Activated B cell treated with CpG ODN at 0.5 μM for 24 hours (primary cell): ENCODE results near the gene CCDC141. TPM values are rescaled to one million over a fixed set of nuclear protein-coding genes. Genes with fewer than 3 reads are reported as not detected.
"Not testable (repeated sequence)": the region's sequence is repeated elsewhere in the genome, so short reads cannot be mapped to it uniquely, and the experiment has no call there.

Experiments
- ATAC-seq: fragments of 200-7000 bp; cut with Tn5 transposase; one replicate; pipeline ENCODE4 v1.10.0; 2021; ENCODE audit warnings: low read depth, mild to moderate bottlenecking, moderate library complexity
- CTCF ChIA-PET: fragments of 350-600 bp; sonication (Branson Sonifier 250); formaldehyde crosslinking; loops from one replicate; lab custom pipeline; 2021; ENCODE audit warnings: antibody characterized with exemption; lab: Charles Lee
- POLR2A ChIA-PET: fragments of 350-600 bp; sonication (Branson Sonifier 250); formaldehyde crosslinking; loops from one replicate; lab custom pipeline; 2021; ENCODE audit warnings: antibody characterized with exemption; lab: Charles Lee
- DNase-seq: peaks from one replicate; pipeline ENCODE4 v3.0.0; 2022
- H3K27ac Mint-ChIP-seq: one replicate; pipeline ENCODE4 v1.8.0; 2020; ENCODE audit warnings: mixed read lengths
- H3K27me3 Mint-ChIP-seq: one replicate; pipeline ENCODE4 v1.8.0; 2021; ENCODE audit warnings: mixed read lengths
- H3K36me3 Mint-ChIP-seq: one replicate; pipeline ENCODE4 v1.8.0; 2021; ENCODE audit warnings: low read depth, mixed read lengths
- H3K4me1 Mint-ChIP-seq: one replicate; pipeline ENCODE4 v1.8.0; 2021; ENCODE audit warnings: mixed read lengths
- H3K4me3 Mint-ChIP-seq: one replicate; pipeline ENCODE4 v1.8.0; 2020; ENCODE audit warnings: mild to moderate bottlenecking, mixed read lengths
- H3K9me3 Mint-ChIP-seq: one replicate; pipeline ENCODE4 v1.8.0; 2020; ENCODE audit warnings: mixed read lengths
- intact Hi-C: fragments of 100-400 bp; cut with micrococcal nuclease; formaldehyde crosslinking; loops from one replicate; pipeline ENCODE4 v1.15.1; 2024
- total RNA-seq: library from RNA; stranded (reverse); gene quantifications from 2 replicates; pipeline ENCODE4 v1.2.3, GENCODE V29; 2022
- TF ChIP-seq, protein P1 (sequence below): fragments of 200-600 bp; IDR thresholded peaks from one replicate; pipeline ENCODE4 v1.8.0; 2022; ENCODE audit warnings: antibody characterized with exemption, mild to moderate bottlenecking

Gene CCDC141
- total RNA-seq, 1 donor from 2014 or later, result 38.8 TPM

DNA sequence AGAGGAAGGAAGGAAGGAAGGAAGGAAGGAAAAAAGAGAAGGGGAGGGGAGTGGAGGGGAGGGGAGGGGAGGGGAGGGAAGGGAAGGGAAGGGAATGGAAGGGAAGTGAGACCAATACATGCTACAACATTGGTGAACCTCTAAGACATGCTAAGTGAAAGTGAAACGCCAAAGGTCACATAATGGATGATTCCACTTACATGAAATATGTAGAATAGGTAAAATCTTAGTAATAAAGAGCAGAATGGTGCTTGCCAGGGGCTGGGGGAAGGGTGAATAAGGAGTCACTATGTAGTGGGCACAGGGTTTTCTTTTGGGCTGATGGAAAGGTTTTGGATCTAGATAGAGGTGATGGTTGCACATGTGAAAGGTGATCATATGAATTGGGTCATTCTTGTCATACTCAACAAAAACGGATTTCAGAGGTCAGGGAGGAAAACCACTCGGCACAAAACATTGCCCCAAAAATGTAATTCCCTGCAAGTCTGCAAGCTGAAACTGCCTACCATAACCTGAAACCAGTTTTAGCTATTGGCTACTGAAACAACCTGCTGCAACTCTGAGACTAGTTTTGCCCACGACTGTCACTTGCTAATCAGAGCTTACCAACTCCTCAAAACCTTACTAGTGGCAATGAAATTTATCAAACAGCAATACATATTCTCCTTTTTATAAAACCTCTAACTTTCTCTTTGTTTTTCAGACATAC is 59.2 kb downstream of the CCDC141 start:
- peak overlapping the region; percentile 81 for H3K27ac Mint-ChIP-seq
- no peak for DNase-seq
- peaks cover 2% of the 10 kb centered on the region for H3K9me3 Mint-ChIP-seq
- TF ChIP-seq, protein P1, sequence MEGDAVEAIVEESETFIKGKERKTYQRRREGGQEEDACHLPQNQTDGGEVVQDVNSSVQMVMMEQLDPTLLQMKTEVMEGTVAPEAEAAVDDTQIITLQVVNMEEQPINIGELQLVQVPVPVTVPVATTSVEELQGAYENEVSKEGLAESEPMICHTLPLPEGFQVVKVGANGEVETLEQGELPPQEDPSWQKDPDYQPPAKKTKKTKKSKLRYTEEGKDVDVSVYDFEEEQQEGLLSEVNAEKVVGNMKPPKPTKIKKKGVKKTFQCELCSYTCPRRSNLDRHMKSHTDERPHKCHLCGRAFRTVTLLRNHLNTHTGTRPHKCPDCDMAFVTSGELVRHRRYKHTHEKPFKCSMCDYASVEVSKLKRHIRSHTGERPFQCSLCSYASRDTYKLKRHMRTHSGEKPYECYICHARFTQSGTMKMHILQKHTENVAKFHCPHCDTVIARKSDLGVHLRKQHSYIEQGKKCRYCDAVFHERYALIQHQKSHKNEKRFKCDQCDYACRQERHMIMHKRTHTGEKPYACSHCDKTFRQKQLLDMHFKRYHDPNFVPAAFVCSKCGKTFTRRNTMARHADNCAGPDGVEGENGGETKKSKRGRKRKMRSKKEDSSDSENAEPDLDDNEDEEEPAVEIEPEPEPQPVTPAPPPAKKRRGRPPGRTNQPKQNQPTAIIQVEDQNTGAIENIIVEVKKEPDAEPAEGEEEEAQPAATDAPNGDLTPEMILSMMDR, result no peak
- ATAC-seq, result peak; percentile 54
- ChIA-PET POLR2A (no interaction called here), CTCF (interaction anchor here (2.0 kb wide), 1 partner anchor 30 kb away, joined by 8 read pairs; no protein-coding TSS in a partner anchor)
- no peaks in the 10 kb centered on the region for H3K27me3 Mint-ChIP-seq
- peaks cover 12% of the 10 kb centered on the region for H3K4me1 Mint-ChIP-seq
- intact Hi-C loops, result loop anchor here (2.0 kb wide), 1 partner anchor 14 kb away; no protein-coding TSS in a partner anchor
- peaks cover 2% of the 10 kb centered on the region for H3K36me3 Mint-ChIP-seq
- H3K4me3 Mint-ChIP-seq, result peak overlapping the region; percentile 76

DNA sequence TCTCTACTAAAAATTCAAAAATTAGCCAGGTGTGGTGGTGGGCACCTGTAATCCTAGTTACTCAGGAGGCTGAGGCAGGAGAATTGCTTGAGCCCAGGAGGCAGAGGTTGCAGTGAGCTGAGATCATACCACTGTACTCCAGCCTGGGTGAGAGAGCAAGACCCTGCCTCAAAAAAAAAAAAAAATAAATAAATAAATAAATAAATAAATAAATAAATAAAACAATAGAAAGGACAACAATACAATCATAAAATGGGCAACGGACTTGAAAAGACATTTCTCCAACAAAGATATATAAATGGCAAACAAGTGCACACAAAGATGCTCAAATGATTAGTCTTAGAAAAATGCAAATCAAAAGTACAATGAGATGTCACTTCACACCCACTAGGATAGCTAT is 60.5 kb downstream of the CCDC141 start:
- H3K4me1 Mint-ChIP-seq, result peaks cover 12% of the 10 kb centered on the region
- H3K36me3 Mint-ChIP-seq, H3K27me3 Mint-ChIP-seq, DNase-seq, H3K9me3 Mint-ChIP-seq, H3K4me3 Mint-ChIP-seq, H3K27ac Mint-ChIP-seq, ATAC-seq, intact Hi-C loops: not testable (repeated sequence)
- CTCF ChIA-PET, result interaction anchor here (2.0 kb wide), 1 partner anchor 31 kb away, joined by 8 read pairs; no protein-coding TSS in a partner anchor
- POLR2A ChIA-PET, result interaction anchor here (0.6 kb wide), 1 partner anchor 12 kb away, joined by 3 read pairs; no protein-coding TSS in a partner anchor

DNA sequence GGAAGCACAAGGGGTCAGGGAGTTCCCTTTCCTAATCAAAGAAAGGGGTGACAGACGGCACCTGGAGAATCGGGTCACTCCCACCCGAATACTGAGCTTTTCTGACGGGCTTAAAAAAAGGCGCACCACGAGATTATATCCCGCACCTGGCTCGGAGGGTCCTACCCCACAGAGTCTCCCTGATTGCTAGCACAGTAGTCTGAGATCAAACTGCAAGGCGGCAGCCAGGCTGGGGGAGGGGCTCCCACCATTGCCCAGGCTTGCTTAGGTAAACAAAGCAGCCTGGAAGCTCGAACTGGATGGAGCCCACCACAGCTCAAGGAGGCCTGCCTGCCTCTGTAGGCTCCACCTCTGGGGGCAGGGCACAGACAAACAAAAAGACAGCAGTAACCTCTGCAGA is 67.3 kb downstream of the CCDC141 start:
- H3K27ac Mint-ChIP-seq, H3K4me1 Mint-ChIP-seq, CTCF ChIA-PET, H3K36me3 Mint-ChIP-seq, ATAC-seq, intact Hi-C loops, DNase-seq, H3K4me3 Mint-ChIP-seq, H3K27me3 Mint-ChIP-seq, H3K9me3 Mint-ChIP-seq, POLR2A ChIA-PET: not testable (repeated sequence)

DNA sequence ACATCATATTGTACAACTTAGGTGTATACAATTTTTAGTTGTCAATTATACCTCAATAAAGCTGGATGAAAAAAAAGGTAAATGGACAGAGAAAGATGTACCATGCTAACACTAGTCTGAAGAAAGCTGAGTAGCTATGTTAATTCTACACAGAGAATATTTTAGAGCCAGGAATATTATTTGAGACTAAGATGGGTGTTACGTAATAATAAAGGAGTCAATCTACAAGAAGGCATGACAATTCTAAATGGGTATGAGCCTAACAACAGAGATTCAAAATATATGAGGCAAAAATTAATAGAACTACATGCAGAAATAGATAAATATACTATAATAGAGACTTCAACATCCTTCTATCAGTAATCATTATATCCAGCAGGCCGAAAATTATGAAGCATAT is 69.1 kb downstream of the CCDC141 start:
- peaks cover 4% of the 10 kb centered on the region for H3K9me3 Mint-ChIP-seq
- peaks cover 8% of the 10 kb centered on the region for H3K36me3 Mint-ChIP-seq
- no peaks in the 10 kb centered on the region for H3K4me1 Mint-ChIP-seq
- DNase-seq (no peak), ATAC-seq (no peak)
- no peak overlapping the region for H3K4me3 Mint-ChIP-seq
- intact Hi-C loops, result no loop called here
- ChIA-PET POLR2A (no interaction called here), CTCF (interaction anchor here (1.2 kb wide), 1 partner anchor 148 kb away, joined by 3 read pairs; no protein-coding TSS in a partner anchor)
- H3K27me3 Mint-ChIP-seq, result no peaks in the 10 kb centered on the region
- H3K27ac Mint-ChIP-seq, result no peak overlapping the region
- TF ChIP-seq, protein P1, result no peak

DNA sequence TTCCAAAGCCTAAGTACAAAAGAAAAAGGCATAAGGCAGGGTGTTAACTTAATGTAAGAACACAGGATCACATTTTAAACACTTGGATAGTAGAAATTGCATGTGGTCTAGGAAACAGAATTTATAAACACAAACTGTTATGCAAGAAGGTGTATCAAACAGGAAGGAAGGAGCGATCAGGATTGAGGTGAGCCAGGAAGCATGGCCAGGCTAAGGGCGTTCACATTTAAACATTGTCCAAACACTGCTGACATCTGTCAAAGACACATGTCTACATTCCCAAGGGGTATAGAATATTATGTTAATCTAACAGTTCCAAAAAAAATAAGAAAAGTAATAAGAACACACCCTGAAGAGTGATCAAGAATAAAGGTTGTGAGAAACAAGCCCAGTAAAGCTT is 71.3 kb downstream of the CCDC141 start:
- no peaks in the 10 kb centered on the region for H3K27me3 Mint-ChIP-seq
- peaks cover 4% of the 10 kb centered on the region for H3K9me3 Mint-ChIP-seq
- H3K4me3 Mint-ChIP-seq, result no peak overlapping the region
- ATAC-seq (no peak), DNase-seq (no peak)
- H3K4me1 Mint-ChIP-seq, result no peaks in the 10 kb centered on the region
- CTCF ChIA-PET, result no interaction called here
- peaks cover 9% of the 10 kb centered on the region for H3K36me3 Mint-ChIP-seq
- intact Hi-C loops, result no loop called here
- TF ChIP-seq, protein P1, result no peak
- POLR2A ChIA-PET, result no interaction called here
- H3K27ac Mint-ChIP-seq, result no peak overlapping the region

DNA sequence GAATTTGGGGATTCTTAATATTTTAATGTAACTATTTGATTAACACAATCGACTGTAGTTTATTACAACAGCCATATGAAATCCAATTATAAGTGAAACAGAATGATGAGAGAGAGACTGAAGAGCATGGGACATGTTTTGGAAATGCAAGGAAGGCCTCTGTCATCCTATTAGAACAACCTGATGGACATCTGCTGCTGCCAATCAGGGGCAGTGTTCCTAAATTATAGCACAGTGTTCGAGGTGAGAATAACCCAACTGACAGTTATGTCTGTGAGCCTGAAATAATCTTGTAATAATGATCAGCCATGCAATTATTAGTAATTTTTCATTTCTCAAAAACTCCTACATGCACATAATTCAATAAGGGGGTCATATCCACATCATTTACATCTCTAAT is 73.6 kb downstream of the CCDC141 start:
- Mint-ChIP-seq H3K27ac (no peak overlapping the region), H3K27me3 (no peaks in the 10 kb centered on the region), H3K4me1 (no peaks in the 10 kb centered on the region), H3K36me3 (peaks cover 12% of the 10 kb centered on the region), H3K4me3 (no peak overlapping the region), H3K9me3 (no peaks in the 10 kb centered on the region)
- DNase-seq (no peak), ATAC-seq (no peak)
- TF ChIP-seq, protein P1, result no peak
- POLR2A ChIA-PET, result no interaction called here
- intact Hi-C loops, result no loop called here
- CTCF ChIA-PET, result no interaction called here
